Skeletal muscle cell (primary cell): ENCODE measurements around the gene HPCAL1.
"Not testable (repeated sequence)": the region's sequence is repeated elsewhere in the genome, so short reads cannot be mapped to it uniquely, and the experiment has no call there.

Experiments used
- DNase-seq: peaks from one replicate; pipeline ENCODE4 v3.0.0-alpha.2; 2010; ENCODE audit warnings: low read depth
- H3K4me3 ChIP-seq: 2 replicates; pipeline ENCODE4 v1.5.1; 2011; ENCODE audit warnings: low read depth, mild to moderate bottlenecking, control low read depth, low read length, moderate library complexity

The HPCAL1 gene

GRCh38 chr2:10439185-10439879 is 136.6 kb downstream of the HPCAL1 start:
- DNase-seq = no peak
- no peak overlapping the region for H3K4me3 ChIP-seq

GRCh38 chr2:10439971-10440370 is 137.3 kb downstream of the HPCAL1 start:
- no peak for DNase-seq
- no peak overlapping the region for H3K4me3 ChIP-seq

- H3K4me3 ChIP-seq = no peak overlapping the region
- no peak for DNase-seq
Observed at GRCh38 chr2:10440736-10441135, 138.0 kb downstream of the HPCAL1 start.

GRCh38 chr2:10441948-10442347 is 139.2 kb downstream of the HPCAL1 start:
- no peak overlapping the region for H3K4me3 ChIP-seq
- DNase-seq = no peak

- DNase-seq, H3K4me3 ChIP-seq: not testable (repeated sequence)
Observed at GRCh38 chr2:10442469-10443126, 139.9 kb downstream of the HPCAL1 start.

- DNase-seq = no peak
- no peak overlapping the region for H3K4me3 ChIP-seq
Observed at GRCh38 chr2:10444463-10444862, 141.8 kb downstream of the HPCAL1 start.

GRCh38 chr2:10446631-10447030 is 143.9 kb downstream of the HPCAL1 start:
- H3K4me3 ChIP-seq = peak overlapping the region; percentile 65

GRCh38 chr2:10447300-10447894 is 144.7 kb downstream of the HPCAL1 start:
- DNase-seq = no peak
- H3K4me3 ChIP-seq = peak overlapping the region; percentile 65

More at GRCh38 chr2:10446631-10447030, 143.9 kb downstream of the HPCAL1 start:
- DNase-seq = no peak

GRCh38 chr2:10447895-10448575 is 145.3 kb downstream of the HPCAL1 start, which contains the start of gene ODC1:
TSS of gene ODC1 (minus strand) at chr2:10448327. CDS start at chr2:10445032, 3,295 bp downstream.
- peak within 1 kb of the TSS; percentile 74 for H3K4me3 ChIP-seq
- no peak for DNase-seq

GRCh38 chr2:10448576-10449485 is 146.1 kb downstream of the HPCAL1 start:
- peak; percentile 67 for DNase-seq
- peak overlapping the region; percentile 74 for H3K4me3 ChIP-seq

- H3K4me3 ChIP-seq = peak overlapping the region; percentile 74
- DNase-seq = no peak
Observed at GRCh38 chr2:10449486-10449831, 146.8 kb downstream of the HPCAL1 start.

- H3K4me3 ChIP-seq = no peak overlapping the region
- DNase-seq = no peak
Observed at GRCh38 chr2:10449838-10450691, 147.4 kb downstream of the HPCAL1 start.

GRCh38 chr2:10451819-10452218 is 149.1 kb downstream of the HPCAL1 start:
- no peak overlapping the region for H3K4me3 ChIP-seq
- no peak for DNase-seq

- H3K4me3 ChIP-seq = no peak overlapping the region
- peak; percentile 52 for DNase-seq
Observed at GRCh38 chr2:10452312-10452711, 149.6 kb downstream of the HPCAL1 start.

- no peak overlapping the region for H3K4me3 ChIP-seq
- DNase-seq = no peak
Observed at GRCh38 chr2:10452956-10453904, 150.5 kb downstream of the HPCAL1 start.

- DNase-seq = no peak
- H3K4me3 ChIP-seq = no peak overlapping the region
Observed at GRCh38 chr2:10453905-10454298, 151.2 kb downstream of the HPCAL1 start.

GRCh38 chr2:10454505-10454904 is 151.8 kb downstream of the HPCAL1 start:
- no peak for DNase-seq

More at GRCh38 chr2:10454505-10454904, 151.8 kb downstream of the HPCAL1 start:
- H3K4me3 ChIP-seq = no peak overlapping the region
